SIG-M5 treated with dmso at 0.1 percent for 504 hours (cell line): ENCODE measurements around the gene GSTT4.
"Not testable (repeated sequence)": the region's sequence is repeated elsewhere in the genome, so short reads cannot be mapped to it uniquely, and the experiment has no call there.

ENCODE experiments used
- DNase-seq: peaks from one replicate; lab custom pipeline; 2025; ENCODE audit not compliant: unreplicated experiment; lab: John Stamatoyannopoulos, UW

GSTT4 gene

DNA sequence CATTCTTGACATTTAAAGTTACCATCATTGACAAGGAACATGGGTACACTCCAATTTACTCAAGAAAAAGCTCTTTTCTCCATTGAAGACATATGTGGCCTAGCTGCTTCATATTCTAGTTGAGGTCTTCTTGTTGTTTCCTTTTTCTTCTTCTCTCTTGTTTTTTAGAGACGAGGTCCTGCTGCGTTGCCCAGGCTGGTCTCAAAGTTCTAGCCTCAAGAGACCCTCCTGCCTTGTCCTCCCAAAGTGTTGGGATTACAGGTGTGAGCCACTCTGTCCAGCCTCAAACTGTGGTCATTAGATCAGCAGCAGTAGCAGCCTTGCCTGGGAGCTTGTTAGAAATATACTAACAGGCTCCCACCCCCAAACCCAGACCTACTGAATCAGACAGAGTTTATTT is 12.2 kb downstream of the GSTT4 start:
- DNase-seq: not testable (repeated sequence)

DNA sequence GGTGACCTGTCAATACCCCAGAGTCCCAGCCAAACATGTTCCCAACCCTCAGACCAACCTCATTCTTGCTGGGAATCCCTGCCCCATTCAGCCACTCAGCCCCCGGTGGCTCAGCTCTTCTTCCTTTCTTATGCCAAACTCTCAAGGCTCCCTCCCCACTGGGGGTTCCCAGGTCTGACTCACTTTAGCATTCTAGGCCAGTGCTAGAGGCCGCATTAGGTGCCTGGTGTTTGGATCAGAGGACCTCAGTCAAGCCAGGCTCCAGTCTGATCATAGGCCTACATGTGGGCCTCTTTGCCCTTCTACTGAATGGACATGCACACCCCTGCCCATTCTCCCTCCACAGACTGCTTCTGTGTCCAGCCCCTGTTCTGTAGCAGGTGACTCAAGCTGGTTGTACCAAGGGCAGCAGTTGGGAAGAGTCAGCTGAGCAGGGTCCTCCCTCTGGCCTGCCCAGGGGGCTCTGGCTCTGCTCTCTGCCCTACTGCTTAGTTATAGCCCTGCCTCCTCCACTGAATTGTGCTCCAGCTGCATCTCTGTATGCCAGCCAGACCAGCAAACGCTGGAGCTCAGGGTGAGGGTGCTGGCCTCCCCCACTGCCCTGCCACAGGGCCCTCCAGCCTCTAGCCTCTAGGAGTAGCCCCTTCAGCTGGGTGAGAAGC is 15.5 kb downstream of the GSTT4 start:
- not testable (repeated sequence) for DNase-seq

DNA sequence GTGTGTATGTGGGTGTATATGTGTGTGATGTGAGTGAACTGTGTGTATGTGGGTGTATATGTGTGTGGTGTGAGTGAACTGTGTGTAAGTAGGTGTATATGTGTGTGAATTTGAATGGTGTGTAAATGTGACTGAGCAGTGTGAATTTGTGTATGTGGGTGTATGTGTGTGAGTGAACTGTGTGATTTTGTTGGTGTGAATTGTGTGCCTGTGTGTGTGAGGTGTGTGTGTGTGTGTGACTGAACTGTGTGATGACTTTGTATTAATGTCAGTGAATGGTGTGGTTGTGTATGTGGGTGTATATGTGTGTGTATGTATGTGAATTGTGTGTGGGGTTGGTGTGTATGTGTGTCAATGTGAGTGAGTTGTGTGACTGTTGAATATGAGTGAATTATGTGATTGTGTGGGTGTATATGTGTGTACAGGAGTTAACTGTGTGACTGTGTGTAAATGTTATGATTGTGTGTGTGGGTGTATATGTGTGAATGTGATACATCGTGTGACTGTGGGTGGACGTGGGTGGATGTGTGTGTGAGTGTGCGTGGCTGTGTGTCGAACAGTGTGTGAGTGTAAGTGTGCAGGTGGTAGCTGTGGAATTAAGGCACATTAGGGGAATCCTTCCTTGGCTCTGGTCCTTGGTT is 18.6 kb downstream of the GSTT4 start:
- DNase-seq: not testable (repeated sequence)

DNA sequence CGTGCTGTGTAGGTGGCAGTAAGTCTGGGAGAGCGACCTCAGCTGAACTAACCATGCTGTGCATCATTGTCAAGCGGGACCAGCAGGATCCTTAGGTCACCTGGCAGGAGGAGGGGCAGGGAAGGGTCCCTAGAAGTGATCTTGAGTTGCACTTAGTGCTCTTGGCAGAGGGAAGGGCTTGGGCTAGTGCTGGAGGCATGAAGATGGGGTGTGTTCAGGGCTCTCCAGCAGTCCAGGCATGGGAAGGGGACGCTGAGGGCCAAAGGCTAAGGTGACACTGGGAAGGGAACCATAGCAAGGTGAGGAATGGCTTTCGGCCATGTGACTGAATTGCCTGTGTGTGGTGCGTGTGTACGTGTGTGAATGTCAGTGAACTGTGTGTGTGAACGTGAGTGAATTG is 19.2 kb downstream of the GSTT4 start:
- not testable (repeated sequence) for DNase-seq

DNA sequence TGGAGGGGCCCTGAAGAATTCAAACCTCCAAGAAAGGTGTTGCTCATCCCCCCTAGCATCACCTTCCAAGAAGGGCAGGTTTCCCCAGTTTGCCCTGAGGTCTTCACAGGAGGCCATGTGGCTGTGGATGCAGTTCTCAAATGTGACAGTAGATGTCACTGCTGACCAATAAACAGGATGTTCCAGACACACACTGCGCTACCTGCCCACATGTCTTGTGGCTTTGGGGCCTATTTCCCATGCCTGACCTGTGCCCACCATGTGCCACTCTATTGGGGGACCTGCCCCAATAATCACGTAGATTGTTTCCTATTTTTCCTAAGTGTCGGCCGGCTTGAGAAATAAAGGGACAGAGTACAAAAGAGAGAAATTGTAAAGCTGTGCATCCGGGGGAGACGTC is 20.8 kb downstream of the GSTT4 start:
- DNase-seq: no peak

DNA sequence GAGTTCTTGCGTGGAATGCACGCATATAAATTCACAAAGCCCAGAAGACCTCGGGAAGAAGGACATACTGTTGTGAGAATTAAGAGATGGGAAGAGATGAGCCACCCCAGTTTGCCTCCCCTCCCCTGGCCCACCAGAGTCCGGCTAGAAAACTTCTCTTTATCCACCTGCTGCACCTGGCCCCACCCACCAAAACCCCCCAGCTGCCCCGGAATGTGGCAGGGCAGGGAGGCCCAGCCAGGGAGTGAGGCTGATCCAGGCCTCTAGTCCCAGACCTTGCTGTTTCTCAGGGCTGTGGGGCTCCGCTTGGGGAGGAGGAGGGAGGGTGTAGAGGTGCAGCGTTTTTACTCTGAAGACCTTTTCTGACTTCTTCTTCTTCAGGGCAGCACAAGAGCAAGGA is 24.7 kb downstream of the GSTT4 start:
- not testable (repeated sequence) for DNase-seq

DNA sequence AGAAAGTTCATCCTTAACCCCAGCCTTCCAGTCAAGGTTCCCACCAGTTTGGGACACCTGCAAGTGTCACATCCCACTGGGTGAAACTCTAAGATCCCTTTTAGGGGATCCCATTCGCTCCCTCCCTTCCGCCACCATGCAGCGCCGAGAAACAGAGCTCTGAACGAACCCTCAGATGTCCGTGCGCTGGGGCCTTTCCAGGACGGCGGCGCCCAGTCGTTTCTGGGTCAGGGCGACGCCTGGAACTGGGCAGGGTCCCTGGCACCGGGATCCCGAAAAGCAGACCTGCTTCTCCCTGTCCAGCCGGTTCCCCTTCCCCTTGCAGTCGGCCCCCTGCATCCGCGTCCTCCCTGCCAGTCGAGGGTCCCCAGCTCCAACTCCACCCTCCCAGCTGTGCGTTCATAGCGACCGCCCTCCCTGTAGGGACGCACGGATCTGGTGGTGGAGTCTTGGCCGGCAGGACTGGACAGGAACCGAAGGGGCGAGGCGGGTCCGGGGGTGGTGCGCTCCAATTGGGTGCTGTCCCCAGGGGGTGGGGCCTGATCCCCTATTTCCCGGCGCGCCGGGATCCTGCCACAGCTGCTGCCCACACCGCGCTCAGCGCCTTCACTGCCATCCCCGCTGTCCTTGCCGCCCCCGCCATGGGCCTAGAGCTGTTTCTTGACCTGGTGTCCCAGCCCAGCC is 25.6 kb downstream of the GSTT4 start, which contains the start of gene GSTT2:
Gene GSTT2 (plus strand): TSS at position 578 of the 684 bp plus-strand sequence.
- not testable (repeated sequence) for DNase-seq

DNA sequence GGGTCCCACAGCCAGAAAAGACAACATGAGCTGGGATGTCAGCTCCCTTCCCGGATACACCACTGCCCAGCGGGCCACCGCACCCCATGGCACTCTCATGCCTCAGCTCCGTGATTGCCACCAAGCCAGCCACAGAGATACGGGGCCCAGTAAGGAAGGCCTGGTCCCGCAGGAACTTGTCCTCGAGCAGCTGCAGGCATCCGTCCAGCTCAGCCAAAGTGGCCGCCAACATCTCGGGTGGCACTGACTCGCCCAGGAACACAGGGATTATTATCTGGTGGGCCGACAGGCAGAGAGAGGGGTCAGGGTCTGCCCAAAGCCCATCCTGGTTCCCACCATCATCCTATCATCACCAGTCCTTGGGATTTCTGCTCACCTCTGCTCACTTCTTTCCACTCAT is 27.9 kb downstream of the GSTT4 start:
- not testable (repeated sequence) for DNase-seq

DNA sequence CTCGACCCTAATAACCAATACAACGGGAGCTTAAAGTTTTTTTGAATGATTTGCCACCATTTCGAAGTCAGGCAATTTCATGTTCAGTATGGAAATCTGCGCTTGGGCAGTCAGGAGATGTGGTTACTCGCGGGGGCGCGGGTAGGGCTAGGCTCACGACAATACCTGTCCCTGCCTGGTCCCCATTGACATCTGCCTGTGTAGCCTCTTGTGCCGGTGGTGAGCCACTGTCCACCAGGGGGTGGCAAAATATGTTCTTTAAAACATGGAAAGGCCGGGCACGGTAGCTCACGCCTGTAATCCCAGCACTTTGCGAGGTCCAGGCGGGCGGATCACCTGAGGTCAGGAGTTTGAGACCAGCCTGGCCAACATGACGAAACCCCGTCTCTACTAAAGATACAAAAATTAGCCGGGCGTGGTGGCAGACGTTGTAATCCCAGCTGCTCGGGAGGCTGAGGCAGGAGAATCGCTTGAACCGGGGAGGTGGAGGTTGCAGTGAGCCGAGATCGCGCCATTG is 30.4 kb downstream of the GSTT4 start:
- DNase-seq: not testable (repeated sequence)

DNA sequence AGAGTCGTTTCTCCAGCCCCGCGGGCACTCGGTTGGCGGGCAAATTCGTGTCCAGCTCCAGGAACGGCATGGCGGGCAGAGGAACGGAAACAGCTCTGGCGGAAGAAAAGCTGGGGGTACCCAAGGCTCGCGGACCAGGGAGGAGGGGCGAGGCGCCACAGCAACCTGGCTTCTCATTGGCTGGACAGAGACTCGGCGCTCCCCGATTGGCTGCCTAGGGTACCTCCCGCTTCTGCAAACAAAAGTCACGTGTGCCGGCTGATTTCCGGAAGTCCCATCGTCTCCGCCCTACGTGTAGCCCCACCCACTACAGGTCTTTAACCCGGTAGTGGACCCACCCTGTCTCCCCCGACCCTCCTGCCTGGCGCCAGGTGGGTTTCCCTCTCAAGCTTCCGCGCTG is 30.9 kb downstream of the GSTT4 start, which contains the start of gene DDT:
Gene DDT (minus strand): TSS at position 97 of the 400 bp plus-strand sequence. CDS start 27 bp downstream, at position 70.
- DNase-seq: not testable (repeated sequence)

DNA sequence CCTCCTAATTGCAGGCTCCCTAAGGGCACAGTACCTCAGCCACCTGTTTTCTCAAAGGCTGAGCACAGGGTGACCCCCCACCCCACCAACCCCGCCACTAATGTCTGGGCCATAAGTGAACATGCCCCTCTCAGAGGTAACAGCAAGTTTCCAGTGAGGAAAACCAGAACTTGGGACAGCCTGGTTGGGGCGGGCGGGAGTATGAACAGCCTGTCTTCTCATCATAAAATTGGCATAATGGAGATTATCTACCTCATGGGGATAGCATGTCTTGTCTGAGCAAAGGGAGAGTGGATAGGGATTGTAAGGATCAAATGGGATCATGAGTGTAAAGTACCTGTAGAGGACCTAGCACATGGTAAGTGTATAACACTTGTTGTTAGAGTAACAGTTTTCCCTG is 33.3 kb downstream of the GSTT4 start:
- DNase-seq: not testable (repeated sequence)

DNA sequence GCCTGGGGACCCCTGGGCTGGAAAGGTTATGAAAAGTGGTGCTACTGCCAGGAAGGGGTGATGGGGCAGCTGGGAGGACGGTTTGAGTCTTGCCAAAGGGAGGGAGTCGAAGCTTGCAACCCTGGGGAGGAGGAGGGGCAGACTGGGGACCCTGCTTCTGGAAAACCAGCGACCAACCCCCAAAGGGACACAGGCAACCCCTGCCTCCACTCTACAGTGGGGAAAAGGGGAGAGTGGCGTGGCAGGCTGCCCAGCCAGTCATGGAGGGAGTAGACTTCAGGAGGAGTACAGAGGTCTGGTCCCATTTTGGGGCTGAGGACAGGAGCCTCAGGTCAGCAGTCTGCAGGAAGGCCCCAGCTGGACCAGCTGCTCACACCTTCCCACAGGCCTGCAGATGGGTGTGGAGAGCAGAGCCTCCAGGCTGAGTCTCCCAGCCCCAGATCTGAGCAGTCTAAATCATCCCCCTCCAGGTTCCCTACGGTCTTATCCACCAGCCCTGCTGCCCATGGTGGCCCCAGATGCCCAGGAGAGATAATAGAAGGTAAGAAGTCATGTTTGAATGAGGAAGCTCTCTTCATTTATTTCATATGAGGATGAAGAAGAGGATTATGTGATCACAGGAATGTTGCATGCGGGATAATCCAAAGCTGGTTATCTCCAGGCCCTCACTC is 34.3 kb downstream of the GSTT4 start:
- no peak for DNase-seq

DNA sequence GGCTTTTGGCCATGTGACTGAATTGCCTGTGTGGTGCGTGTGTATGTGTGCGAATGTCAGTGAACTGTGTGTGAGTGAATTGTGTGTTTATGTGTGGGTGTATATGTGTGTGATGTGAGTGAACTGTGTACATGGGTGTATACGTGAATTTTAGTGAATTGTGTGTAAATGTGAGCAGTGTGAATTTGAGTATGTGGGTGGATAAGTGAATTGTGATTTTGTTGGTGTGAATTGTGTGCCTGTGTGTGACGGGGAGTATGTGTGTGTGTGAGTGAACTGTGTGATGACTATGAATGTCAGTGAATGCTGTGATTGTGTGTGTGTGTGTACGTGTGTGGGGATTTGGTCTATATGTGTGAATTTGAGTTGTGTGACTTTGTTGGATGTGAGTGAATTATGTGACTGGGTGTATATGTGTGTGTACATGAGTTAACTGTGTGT is 35.0 kb downstream of the GSTT4 start:
- no peak for DNase-seq

DNA sequence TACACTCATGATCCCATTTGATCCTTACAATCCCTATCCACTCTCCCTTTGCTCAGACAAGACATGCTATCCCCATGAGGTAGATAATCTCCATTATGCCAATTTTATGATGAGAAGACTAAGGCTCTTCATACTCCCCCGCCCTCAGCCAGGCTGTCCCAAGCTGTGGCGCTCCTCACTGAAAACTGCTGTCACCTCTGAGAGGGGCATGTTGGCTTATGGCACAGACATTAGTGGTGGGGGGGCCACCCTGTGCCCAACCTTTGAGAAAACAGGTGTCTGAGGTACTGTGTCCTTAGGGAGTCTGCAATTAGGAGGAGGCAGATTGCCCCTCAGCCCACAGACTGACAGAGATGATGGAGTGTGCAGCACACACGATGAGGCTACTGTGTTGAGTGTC is 36.2 kb downstream of the GSTT4 start:
- no peak for DNase-seq

DNA sequence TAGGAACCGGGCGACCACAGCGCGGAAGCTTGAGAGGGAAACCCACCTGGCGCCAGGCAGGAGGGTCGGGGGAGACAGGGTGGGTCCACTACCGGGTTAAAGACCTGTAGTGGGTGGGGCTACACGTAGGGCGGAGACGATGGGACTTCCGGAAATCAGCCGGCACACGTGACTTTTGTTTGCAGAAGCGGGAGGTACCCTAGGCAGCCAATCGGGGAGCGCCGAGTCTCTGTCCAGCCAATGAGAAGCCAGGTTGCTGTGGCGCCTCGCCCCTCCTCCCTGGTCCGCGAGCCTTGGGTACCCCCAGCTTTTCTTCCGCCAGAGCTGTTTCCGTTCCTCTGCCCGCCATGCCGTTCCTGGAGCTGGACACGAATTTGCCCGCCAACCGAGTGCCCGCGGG is 38.7 kb downstream of the GSTT4 start, which contains the start of gene DDTL:
Gene DDTL (plus strand): TSS at position 321 of the 400 bp plus-strand sequence. CDS start 27 bp downstream, at position 348.
- DNase-seq: not testable (repeated sequence)

DNA sequence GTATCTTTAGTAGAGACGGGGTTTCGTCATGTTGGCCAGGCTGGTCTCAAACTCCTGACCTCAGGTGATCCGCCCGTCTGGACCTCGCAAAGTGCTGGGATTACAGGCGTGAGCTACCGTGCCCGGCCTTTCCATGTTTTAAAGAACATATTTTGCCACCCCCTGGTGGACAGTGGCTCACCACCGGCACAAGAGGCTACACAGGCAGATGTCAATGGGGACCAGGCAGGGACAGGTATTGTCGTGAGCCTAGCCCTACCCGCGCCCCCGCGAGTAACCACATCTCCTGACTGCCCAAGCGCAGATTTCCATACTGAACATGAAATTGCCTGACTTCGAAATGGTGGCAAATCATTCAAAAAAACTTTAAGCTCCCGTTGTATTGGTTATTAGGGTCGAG is 39.2 kb downstream of the GSTT4 start:
- DNase-seq: not testable (repeated sequence)

DNA sequence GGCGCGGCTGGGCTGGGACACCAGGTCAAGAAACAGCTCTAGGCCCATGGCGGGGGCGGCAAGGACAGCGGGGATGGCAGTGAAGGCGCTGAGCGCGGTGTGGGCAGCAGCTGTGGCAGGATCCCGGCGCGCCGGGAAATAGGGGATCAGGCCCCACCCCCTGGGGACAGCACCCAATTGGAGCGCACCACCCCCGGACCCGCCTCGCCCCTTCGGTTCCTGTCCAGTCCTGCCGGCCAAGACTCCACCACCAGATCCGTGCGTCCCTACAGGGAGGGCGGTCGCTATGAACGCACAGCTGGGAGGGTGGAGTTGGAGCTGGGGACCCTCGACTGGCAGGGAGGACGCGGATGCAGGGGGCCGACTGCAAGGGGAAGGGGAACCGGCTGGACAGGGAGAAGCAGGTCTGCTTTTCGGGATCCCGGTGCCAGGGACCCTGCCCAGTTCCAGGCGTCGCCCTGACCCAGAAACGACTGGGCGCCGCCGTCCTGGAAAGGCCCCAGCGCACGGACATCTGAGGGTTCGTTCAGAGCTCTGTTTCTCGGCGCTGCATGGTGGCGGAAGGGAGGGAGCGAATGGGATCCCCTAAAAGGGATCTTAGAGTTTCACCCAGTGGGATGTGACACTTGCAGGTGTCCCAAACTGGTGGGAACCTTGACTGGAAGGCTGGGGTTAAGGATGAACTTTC is 44.0 kb downstream of the GSTT4 start, which contains the start of gene GSTT2B:
Gene GSTT2B (minus strand): TSS at position 112 of the 688 bp plus-strand sequence. CDS start 64 bp downstream, at position 48.
- DNase-seq: not testable (repeated sequence)

DNA sequence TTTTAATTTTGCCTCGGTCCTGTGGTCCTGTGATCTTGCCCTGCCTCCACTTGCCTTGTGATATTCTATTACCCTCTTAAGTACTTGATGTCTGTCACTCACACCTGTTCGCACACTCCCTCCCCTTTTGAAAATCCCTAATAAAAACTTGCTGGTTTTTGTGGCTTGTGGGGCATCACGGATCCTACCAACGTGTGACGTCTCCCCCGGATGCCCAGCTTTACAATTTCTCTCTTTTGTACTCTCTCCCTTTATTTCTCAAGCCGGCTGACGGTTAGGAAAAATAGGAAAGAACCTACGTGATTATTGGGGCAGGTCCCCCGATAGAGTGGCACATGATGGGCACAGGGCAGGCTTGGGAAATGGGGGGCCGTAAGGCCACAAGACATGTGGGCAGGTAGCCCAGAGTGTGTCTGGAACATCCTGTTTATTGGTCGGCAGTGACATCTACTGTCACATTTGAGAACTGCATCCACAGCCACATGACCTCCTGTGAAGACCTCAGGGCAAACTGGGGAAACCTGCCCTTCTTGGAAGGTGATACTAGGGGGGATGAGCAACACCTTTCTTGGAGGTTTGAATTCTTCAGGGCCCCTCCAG is 48.9 kb downstream of the GSTT4 start:
- peak; percentile 49 for DNase-seq

DNA sequence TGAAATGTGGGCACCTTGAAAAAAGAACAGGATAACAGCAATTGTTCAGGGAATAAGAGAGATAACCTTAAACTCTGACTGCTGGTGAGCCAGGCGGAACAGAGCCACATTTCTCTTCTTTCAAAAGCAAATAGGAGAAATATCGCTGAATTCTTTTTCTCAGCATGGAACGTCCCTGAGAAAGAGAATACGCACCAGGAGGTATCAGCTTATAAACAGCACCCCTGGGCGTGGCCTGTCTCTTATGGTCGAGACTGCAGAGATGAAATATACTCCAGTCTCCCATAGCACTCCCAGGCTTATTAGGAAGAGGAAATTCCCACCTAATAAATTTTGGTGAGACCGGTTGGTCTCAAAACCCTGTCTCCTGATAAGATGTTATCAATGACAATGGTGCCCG is 49.4 kb downstream of the GSTT4 start:
- DNase-seq: not testable (repeated sequence)

DNA sequence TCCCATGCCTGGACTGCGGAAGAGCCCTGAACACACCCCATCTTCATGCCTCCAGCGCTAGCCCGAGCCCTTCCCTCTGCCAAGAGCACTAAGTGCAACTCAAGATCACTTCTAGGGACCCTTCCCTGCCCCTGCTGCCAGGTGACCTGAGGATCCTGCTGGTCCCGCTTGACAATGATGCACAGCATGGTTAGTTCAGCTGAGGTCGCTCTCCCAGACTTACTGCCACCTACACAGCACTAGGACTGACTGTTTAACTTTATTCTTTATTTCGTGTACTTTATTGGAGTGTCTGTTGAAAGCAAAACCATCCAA is 50.3 kb downstream of the GSTT4 start:
- DNase-seq: not testable (repeated sequence)
